Measurements from ENCODE around the gene SORCS2.

SORCS2 gene

DNA sequence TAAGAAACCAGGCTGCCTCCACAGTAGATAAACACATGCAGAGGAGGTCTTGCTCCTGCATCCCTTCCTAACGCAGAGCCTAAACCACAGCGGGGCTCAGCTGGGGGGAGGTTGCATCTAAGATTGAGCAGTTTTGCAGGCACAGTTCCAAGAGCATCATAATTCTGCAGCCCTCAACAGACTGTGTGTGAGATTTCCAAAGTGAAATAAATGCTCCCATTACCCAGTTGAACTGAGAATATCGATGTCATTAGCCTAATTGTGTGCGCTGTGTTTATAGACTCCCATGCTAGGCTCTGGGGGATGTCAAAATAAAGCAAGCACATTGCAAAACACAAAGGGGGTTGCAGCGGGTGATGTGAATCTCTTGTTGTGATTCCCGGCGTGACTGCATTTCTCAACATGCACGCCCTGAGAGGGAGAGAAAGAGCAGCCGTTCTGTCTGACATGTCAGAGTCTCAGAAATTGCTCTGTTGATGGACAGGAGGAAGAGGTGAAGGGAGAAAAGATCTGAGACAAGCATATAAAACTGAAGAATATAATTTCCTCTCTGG, 392.3 kb downstream of the SORCS2 start:
- TF ChIP-seq, protein P1, sequence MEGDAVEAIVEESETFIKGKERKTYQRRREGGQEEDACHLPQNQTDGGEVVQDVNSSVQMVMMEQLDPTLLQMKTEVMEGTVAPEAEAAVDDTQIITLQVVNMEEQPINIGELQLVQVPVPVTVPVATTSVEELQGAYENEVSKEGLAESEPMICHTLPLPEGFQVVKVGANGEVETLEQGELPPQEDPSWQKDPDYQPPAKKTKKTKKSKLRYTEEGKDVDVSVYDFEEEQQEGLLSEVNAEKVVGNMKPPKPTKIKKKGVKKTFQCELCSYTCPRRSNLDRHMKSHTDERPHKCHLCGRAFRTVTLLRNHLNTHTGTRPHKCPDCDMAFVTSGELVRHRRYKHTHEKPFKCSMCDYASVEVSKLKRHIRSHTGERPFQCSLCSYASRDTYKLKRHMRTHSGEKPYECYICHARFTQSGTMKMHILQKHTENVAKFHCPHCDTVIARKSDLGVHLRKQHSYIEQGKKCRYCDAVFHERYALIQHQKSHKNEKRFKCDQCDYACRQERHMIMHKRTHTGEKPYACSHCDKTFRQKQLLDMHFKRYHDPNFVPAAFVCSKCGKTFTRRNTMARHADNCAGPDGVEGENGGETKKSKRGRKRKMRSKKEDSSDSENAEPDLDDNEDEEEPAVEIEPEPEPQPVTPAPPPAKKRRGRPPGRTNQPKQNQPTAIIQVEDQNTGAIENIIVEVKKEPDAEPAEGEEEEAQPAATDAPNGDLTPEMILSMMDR (conservative IDR thresholded peaks at IDR 0.05; ENCODE audit: low read depth, low read length) = no peak
- no peak overlapping the region for H3K4me3 ChIP-seq (ENCODE audit: low read depth, low read length)
- peak; percentile 10 for DNase-seq (ENCODE audit: low read depth)

DNA sequence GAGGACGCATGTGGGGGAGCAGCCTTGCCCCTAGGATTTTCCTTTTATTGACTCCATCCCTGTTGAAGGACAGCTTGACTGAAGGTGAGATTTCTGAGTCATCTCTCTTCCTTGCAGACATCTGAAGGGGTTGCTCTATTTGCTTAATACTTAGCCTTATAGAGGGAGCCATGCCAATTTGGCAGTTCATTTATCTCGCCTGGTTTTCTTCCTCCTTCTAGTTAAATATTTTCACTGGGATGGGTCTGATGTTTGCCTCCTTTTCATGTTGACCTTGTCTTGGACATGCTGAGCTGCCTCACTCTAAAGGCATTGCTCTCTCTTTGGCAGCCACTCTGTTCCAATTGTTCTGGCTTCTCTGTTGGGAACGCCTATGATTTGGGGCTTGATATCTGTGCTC, 393.4 kb downstream of the SORCS2 start:
- DNase-seq (ENCODE audit: low read depth) = no peak
- TF ChIP-seq, protein P1 (conservative IDR thresholded peaks at IDR 0.05; ENCODE audit: low read depth, low read length) = no peak

DNA sequence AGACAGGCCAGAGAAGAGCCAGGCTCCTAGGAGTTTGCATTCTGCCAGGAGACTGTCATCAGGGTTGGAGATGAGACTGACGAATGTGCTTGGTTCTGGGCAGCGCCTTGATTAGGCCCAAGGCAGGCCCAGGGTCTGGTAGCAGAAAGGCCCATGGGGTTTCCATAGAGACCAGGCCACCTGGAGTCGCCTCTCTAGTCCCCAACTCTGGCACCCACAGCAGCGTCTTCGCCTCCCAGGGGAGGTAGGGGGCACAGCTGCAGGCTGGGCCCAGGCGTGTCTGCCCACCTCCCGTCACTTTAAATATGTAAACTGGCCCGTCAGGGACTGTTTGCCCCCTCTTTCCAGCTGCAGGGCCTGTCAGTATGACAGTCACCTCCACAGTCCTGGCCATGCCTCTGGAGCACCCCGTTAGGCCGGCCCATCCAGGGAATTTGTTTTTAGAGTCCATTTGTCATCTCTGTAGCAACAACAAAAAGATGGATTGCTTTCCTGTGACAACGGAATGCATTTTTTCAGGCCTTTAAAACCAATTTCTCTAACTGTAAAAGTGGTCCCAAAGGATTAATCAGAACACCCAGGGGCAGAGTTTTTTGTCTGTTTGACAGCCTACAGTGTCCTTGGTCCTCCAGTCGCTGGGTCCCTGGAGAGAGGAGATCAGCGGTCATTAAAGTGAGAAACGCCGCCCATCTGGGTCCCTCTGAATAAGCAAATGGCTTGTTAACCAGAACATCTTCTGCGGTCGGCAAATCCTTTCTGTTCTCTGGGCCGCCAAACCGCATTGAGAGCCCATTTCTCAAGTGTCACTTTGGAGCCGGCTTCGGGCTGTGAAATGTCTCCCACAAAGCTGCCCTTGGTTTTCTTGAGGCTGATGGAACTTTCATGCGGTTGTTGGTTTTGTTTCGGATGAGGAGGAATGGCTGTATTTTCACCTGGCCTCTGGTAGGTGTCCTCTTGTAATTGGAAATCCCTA, 395.4 kb downstream of the SORCS2 start:
- TF ChIP-seq, protein P1 (conservative IDR thresholded peaks at IDR 0.05; ENCODE audit: low read depth, low read length) = no peak

More for the DNA sequence above, 393.4 kb downstream of the SORCS2 start:
- H3K4me3 ChIP-seq (ENCODE audit: low read depth, low read length) = no peak overlapping the region

DNA sequence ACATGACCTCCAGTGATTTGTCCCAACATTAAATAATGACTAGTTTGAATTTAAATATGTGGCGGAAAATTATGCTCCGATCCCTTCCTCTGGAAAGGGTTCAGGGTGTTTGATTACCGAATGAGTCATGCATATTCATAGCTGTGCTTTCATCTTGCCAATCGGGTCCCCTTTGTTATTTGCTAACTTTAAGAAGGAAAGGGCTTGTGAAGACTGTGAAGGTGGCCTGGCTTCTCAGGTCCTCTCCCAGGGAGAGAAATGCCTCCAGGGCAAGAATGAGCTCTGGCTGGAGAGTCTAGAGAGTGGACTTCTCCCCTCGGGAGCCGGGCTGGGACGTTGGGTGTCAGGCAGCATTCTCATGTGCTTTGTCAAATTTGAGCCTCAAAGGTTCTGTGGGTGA, 397.9 kb downstream of the SORCS2 start:
- no peak for DNase-seq (ENCODE audit: low read depth)
- TF ChIP-seq, protein P1 (conservative IDR thresholded peaks at IDR 0.05; ENCODE audit: low read depth, low read length) = no peak
- no peak overlapping the region for H3K4me3 ChIP-seq (ENCODE audit: low read depth, low read length)

More for the DNA sequence above, 395.4 kb downstream of the SORCS2 start:
- no peak for DNase-seq (ENCODE audit: low read depth)
- H3K4me3 ChIP-seq (ENCODE audit: low read depth, low read length) = no peak overlapping the region

DNA sequence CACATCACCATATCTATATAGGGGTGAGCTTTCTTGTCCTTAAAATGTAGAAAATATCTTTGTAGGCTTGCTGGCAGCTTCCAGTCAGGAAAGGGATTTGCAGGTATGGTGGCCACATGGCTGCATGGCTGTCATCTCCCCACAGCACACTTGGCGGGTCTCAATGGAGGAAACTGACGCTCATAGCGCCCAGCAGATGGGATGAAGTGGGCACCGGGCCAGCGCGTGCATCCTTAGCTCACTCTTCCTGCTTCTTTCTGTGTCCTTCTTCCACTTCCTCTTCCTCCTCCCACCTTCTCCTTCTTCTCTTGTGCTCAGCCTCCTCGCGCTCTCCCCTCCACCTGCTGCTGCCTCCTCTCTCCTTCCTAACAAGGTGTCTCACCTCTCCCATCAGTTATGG, 398.6 kb downstream of the SORCS2 start:
- no peak overlapping the region for H3K4me3 ChIP-seq (ENCODE audit: low read depth, low read length)
- no peak for DNase-seq (ENCODE audit: low read depth)
- TF ChIP-seq, protein P1 (conservative IDR thresholded peaks at IDR 0.05; ENCODE audit: low read depth, low read length) = no peak

DNA sequence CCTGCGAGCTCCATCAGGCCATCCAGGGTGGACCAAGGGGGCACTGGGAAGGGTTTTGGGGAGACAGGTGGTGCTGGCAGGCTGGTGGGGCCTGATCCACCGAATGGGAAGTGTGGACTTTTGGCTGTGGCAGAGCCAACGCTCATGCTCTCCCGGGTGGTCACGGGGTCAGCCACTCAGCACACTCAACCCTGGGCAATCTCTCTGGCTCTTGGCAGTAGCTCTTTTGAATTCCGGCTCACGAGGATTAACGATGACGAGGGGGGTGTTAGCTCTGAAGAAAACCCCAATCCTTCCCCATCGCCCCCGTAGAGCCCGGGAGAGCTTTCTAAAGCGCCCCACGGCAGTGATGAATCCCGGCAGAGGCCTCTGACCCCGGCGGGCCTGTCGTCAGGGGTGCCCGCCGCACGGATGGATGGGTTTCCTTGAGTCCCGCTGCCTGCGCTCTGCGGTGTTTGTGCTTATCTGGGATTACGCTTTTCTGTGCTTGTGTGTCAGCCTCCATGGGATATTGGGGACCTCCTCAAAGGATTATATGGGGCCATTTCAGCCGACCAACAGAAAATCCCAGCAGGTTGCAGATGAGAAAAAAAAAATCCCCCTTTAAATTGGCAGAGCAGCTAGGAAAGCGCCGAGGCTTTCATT, 399.2 kb downstream of the SORCS2 start:
- H3K4me3 ChIP-seq (ENCODE audit: low read depth, low read length) = no peak overlapping the region
- DNase-seq (ENCODE audit: low read depth) = no peak
- TF ChIP-seq, protein P1 (conservative IDR thresholded peaks at IDR 0.05; ENCODE audit: low read depth, low read length) = no peak

Data from choroid plexus epithelial cell (primary cell).